Hepatocyte (in vitro differentiated cells): ENCODE results near the gene DCBLD1. TPM values are rescaled to one million over a fixed set of nuclear protein-coding genes. Genes with fewer than 3 reads are reported as not detected.

Experiments
- DNase-seq: peaks from one replicate; pipeline ENCODE4 v3.0.0-alpha.2; 2016; ENCODE audit warnings: low spot score
- H2AFZ ChIP-seq: fragments of 200-600 bp; sonication (generic); 2 replicates; pipeline ENCODE4 v1.6.0; 2016; ENCODE audit warnings: antibody characterized with exemption, mild to moderate bottlenecking
- H3K27ac ChIP-seq: fragments of 200-600 bp; sonication (generic); 2 replicates; pipeline ENCODE4 v1.5.1; 2016; ENCODE audit warnings: mild to moderate bottlenecking
- H3K27me3 ChIP-seq: fragments of 200-600 bp; sonication (generic); 2 replicates; pipeline ENCODE4 v1.6.1; 2016
- H3K36me3 ChIP-seq: fragments of 200-600 bp; sonication (generic); replicated peaks from 2 replicates; pipeline ENCODE4 v1.5.1; 2016; ENCODE audit warnings: low read depth; ENCODE audit not compliant: insufficient read depth
- H3K4me1 ChIP-seq: fragments of 200-600 bp; sonication (generic); 2 replicates; pipeline ENCODE4 v1.5.1; 2016; ENCODE audit warnings: mild to moderate bottlenecking, moderate library complexity; ENCODE audit not compliant: insufficient read depth
- H3K4me2 ChIP-seq: fragments of 200-600 bp; sonication (generic); 2 replicates; pipeline ENCODE4 v1.6.0; 2016
- H3K4me3 ChIP-seq: fragments of 200-600 bp; sonication (generic); 2 replicates; pipeline ENCODE4 v1.5.1; 2016; ENCODE audit warnings: mild to moderate bottlenecking
- H3K79me2 ChIP-seq: fragments of 200-600 bp; sonication (generic); 2 replicates; pipeline ENCODE4 v1.6.0; 2017; ENCODE audit warnings: mild to moderate bottlenecking
- H3K9me2 ChIP-seq: fragments of 200-600 bp; sonication (generic); replicated peaks from 2 replicates; pipeline ENCODE4 v1.6.0; 2017; ENCODE audit warnings: mild to moderate bottlenecking; ENCODE audit not compliant: insufficient read depth
- H3K9me3 ChIP-seq: fragments of 200-600 bp; sonication (generic); 2 replicates; pipeline ENCODE4 v1.5.1; 2016; ENCODE audit warnings: low read depth, mild to moderate bottlenecking
- H4K20me1 ChIP-seq: fragments of 200-600 bp; sonication (generic); 2 replicates; pipeline ENCODE4 v1.6.0; 2016; ENCODE audit warnings: mild to moderate bottlenecking; ENCODE audit not compliant: insufficient read depth, poor library complexity, severe bottlenecking
- EZH2 ChIP-seq: fragments of 200-600 bp; sonication (generic); IDR thresholded peaks from 2 replicates; pipeline ENCODE4 v1.6.1; 2016; ENCODE audit warnings: antibody characterized with exemption, mild to moderate bottlenecking, borderline replicate concordance
- EZH2phosphoT487 ChIP-seq: fragments of 200-600 bp; sonication (generic); IDR thresholded peaks from one replicate; pipeline ENCODE4 v1.6.1; 2018; ENCODE audit warnings: antibody characterized with exemption, mild to moderate bottlenecking, low read depth, moderate library complexity; ENCODE audit not compliant: unreplicated experiment, severe bottlenecking
- WGBS: methylation state at CpG from one replicate; pipeline ENCODE4 v1.1.6; 2016; ENCODE audit warnings: low lambda C conversion rate; ENCODE audit errors: missing lambda C conversion rate; 5-methylcytosine and 5-hydroxymethylcytosine counted together
- polyA plus RNA-seq: library from polyadenylated mRNA; unstranded; fragments of >200 nt; fragmentation: Nextera tagmentation; extraction: Ambion mirVana; gene quantifications from 2 replicates; pipeline ENCODE4 v1.2.1, GENCODE V29; 2016
- total RNA-seq: library from RNA; depleted of rRNA; stranded (reverse); fragments of >200 nt; gene quantifications from 2 replicates; pipeline ENCODE4 v1.2.3, GENCODE V29; 2014
- TF ChIP-seq, protein P1 (sequence below): fragments of 200-600 bp; sonication (generic); IDR thresholded peaks from 2 replicates; pipeline ENCODE4 v1.5.1; 2016; ENCODE audit warnings: antibody characterized with exemption, mild to moderate bottlenecking; ENCODE audit not compliant: poor library complexity

DCBLD1 gene
- total and polyA plus RNA-seq, 2 experiments from 2014 or later: 18.9 to 23.8 TPM

- H3K36me3 ChIP-seq: no peaks in the 10 kb centered on the region
- H3K4me2 ChIP-seq: no peak overlapping the region
- H3K79me2 ChIP-seq: no peaks in the 10 kb centered on the region
- no peaks in the 10 kb centered on the region for H3K4me1 ChIP-seq
- TF ChIP-seq, protein P1, sequence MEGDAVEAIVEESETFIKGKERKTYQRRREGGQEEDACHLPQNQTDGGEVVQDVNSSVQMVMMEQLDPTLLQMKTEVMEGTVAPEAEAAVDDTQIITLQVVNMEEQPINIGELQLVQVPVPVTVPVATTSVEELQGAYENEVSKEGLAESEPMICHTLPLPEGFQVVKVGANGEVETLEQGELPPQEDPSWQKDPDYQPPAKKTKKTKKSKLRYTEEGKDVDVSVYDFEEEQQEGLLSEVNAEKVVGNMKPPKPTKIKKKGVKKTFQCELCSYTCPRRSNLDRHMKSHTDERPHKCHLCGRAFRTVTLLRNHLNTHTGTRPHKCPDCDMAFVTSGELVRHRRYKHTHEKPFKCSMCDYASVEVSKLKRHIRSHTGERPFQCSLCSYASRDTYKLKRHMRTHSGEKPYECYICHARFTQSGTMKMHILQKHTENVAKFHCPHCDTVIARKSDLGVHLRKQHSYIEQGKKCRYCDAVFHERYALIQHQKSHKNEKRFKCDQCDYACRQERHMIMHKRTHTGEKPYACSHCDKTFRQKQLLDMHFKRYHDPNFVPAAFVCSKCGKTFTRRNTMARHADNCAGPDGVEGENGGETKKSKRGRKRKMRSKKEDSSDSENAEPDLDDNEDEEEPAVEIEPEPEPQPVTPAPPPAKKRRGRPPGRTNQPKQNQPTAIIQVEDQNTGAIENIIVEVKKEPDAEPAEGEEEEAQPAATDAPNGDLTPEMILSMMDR: no peak
- TF ChIP-seq EZH2phosphoT487: no peak
- no peak for TF ChIP-seq EZH2
- no peaks in the 10 kb centered on the region for H3K27me3 ChIP-seq
- H4K20me1 ChIP-seq: no peaks in the 10 kb centered on the region
- H2AFZ ChIP-seq: no peak overlapping the region
- no peak overlapping the region for H3K4me3 ChIP-seq
- WGBS: 87% methylated on average over 4 of the region's 4 CpGs
- no peaks in the 10 kb centered on the region for H3K9me3 ChIP-seq
- no peak for DNase-seq
- no peaks in the 10 kb centered on the region for H3K9me2 ChIP-seq
- no peak overlapping the region for H3K27ac ChIP-seq
Measured at GRCh38 chr6:117469356-117469755, 13.1 kb upstream of the DCBLD1 start.

DNA sequence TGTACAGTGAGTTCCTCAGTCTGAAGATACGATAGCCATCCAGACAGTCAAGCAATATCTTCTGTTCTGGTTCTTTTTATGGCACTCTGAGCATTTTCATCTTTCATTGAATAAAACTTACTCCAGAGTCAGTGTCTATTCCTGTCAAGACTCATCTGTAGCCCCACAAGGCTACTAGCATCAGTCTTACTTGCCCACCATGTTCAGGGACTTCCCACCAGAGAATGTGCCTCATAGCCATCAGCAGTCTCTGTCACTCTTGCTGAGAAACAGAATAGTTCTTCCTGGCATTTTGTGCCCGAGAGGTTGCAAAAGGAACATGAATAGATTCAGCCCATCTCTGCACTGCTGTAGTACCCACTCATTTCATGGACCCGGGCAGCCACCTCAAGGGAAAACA, 12.7 kb upstream of the DCBLD1 start:
- H3K4me2 ChIP-seq: no peak overlapping the region
- DNase-seq: no peak
- no peaks in the 10 kb centered on the region for H3K27me3 ChIP-seq
- no peak overlapping the region for H3K27ac ChIP-seq
- H3K79me2 ChIP-seq: no peaks in the 10 kb centered on the region
- no peaks in the 10 kb centered on the region for H3K9me3 ChIP-seq
- H3K4me1 ChIP-seq: no peaks in the 10 kb centered on the region
- no peak overlapping the region for H3K4me3 ChIP-seq
- no peak overlapping the region for H2AFZ ChIP-seq
- TF ChIP-seq EZH2phosphoT487 (no peak), EZH2 (no peak)
- TF ChIP-seq, protein P1: no peak
- no peaks in the 10 kb centered on the region for H3K36me3 ChIP-seq
- 92% methylated on average over 3 of the region's 3 CpGs for WGBS
- no peaks in the 10 kb centered on the region for H3K9me2 ChIP-seq
- no peaks in the 10 kb centered on the region for H4K20me1 ChIP-seq

- no peaks in the 10 kb centered on the region for H3K9me2 ChIP-seq
- H3K4me3 ChIP-seq: no peak overlapping the region
- no peaks in the 10 kb centered on the region for H4K20me1 ChIP-seq
- no peak overlapping the region for H3K27ac ChIP-seq
- no peaks in the 10 kb centered on the region for H3K4me1 ChIP-seq
- no peaks in the 10 kb centered on the region for H3K36me3 ChIP-seq
- no peak overlapping the region for H2AFZ ChIP-seq
- no peak for DNase-seq
- no peak overlapping the region for H3K4me2 ChIP-seq
- no peaks in the 10 kb centered on the region for H3K9me3 ChIP-seq
- TF ChIP-seq, protein P1: no peak
- TF ChIP-seq EZH2phosphoT487: no peak
- no peak for TF ChIP-seq EZH2
- no peaks in the 10 kb centered on the region for H3K79me2 ChIP-seq
- 91% methylated on average over 3 of the region's 3 CpGs for WGBS
- H3K27me3 ChIP-seq: no peaks in the 10 kb centered on the region
Measured at GRCh38 chr6:117472667-117473066, 9.8 kb upstream of the DCBLD1 start.

DNA sequence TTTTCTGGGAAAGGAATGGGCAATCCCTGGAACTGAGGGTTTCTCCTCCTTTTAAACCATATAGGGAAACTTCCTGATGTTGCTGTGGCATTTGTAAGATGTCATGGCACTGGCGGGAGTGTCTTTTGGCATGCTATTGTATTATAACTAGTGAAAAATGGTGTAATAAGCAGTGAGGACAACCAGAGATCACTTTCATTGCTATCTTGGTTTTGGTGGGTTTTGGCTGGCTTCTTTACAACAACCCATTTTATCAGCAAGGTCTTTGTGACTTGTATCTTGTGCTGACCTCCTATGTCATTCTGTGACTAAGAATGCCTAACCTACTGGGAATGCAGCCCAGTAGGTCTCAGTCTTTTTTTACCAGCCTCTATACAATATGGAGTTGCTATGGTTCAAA, 9.1 kb upstream of the DCBLD1 start:
- no peak for DNase-seq
- Histone ChIP-seq H3K9me2 (no peaks in the 10 kb centered on the region), H3K79me2 (no peaks in the 10 kb centered on the region), H3K4me2 (no peak overlapping the region), H3K36me3 (no peaks in the 10 kb centered on the region), H4K20me1 (no peaks in the 10 kb centered on the region), H3K27ac (no peak overlapping the region), H3K27me3 (no peaks in the 10 kb centered on the region), H3K4me3 (no peak overlapping the region), H3K9me3 (no peaks in the 10 kb centered on the region), H3K4me1 (no peaks in the 10 kb centered on the region), H2AFZ (no peak overlapping the region)
- TF ChIP-seq, protein P1: no peak
- no peak for TF ChIP-seq EZH2
- TF ChIP-seq EZH2phosphoT487: no peak
- 94% methylated on average over 1 of the region's 1 CpG for WGBS
